MCF 10A (cell line): ENCODE data around the gene OR52J3. TPM values are rescaled to one million over a fixed set of nuclear protein-coding genes. Genes with fewer than 3 reads are reported as not detected.
"Not testable (repeated sequence)": the region's sequence is repeated elsewhere in the genome, so short reads cannot be mapped to it uniquely, and the experiment has no call there.

ENCODE experiments used
- BruUV-seq: library from RNA; stranded (reverse); fragments of 400-500 nt; replicated peaks from 2 replicates; lab custom pipeline; 2021; lab: Mats Ljungman, UMichigan
- CTCF ChIA-PET: fragments of 300-600 bp; sonication (Branson Sonifier 250); formaldehyde crosslinking; extraction: SDS; loops from one replicate; lab custom pipeline; 2021; ENCODE audit warnings: antibody characterized with exemption, inconsistent platforms; lab: Yijun Ruan, JAX
- POLR2A ChIA-PET: fragments of 300-600, 350-650 bp; sonication (Branson Sonifier 250); formaldehyde crosslinking; extraction: SDS; loops from one replicate; lab custom pipeline; 2020; ENCODE audit warnings: antibody characterized with exemption, inconsistent platforms; lab: Yijun Ruan, JAX
- DNase-seq: peaks from one replicate; pipeline ENCODE4 v3.0.0-alpha.2; 2018; ENCODE audit not compliant: unreplicated experiment
- H3K27ac Mint-ChIP-seq: one replicate; pipeline ENCODE4 v1.8.0; 2022; ENCODE audit warnings: mild to moderate bottlenecking, low read depth, mixed read lengths; ENCODE audit not compliant: unreplicated experiment
- H3K27me3 Mint-ChIP-seq: one replicate; pipeline ENCODE4 v1.8.0; 2022; ENCODE audit warnings: mixed read lengths; ENCODE audit not compliant: insufficient read depth, unreplicated experiment
- H3K36me3 Mint-ChIP-seq: one replicate; pipeline ENCODE4 v1.8.0; 2022; ENCODE audit warnings: mild to moderate bottlenecking, moderate library complexity, mixed read lengths; ENCODE audit not compliant: insufficient read depth, unreplicated experiment
- H3K4me1 Mint-ChIP-seq: one replicate; pipeline ENCODE4 v1.8.0; 2022; ENCODE audit warnings: mixed read lengths; ENCODE audit not compliant: insufficient read depth, unreplicated experiment
- H3K4me3 Mint-ChIP-seq: one replicate; pipeline ENCODE4 v1.8.0; 2022; ENCODE audit warnings: mild to moderate bottlenecking, moderate library complexity, mixed read lengths; ENCODE audit not compliant: unreplicated experiment
- H3K9me3 Mint-ChIP-seq: one replicate; pipeline ENCODE4 v1.8.0; 2022; ENCODE audit warnings: mixed read lengths; ENCODE audit not compliant: unreplicated experiment
- CTCF ChIP-seq: fragments of 200-600 bp; IDR thresholded peaks from one replicate; pipeline ENCODE4 v1.8.0; 2022; ENCODE audit warnings: antibody characterized with exemption, mild to moderate bottlenecking; ENCODE audit not compliant: unreplicated experiment
- intact Hi-C: fragments of 100-400 bp; cut with micrococcal nuclease; formaldehyde crosslinking; loops from 2 replicates; pipeline ENCODE4 v1.14.1; 2022
- total RNA-seq: library from RNA; stranded (reverse); gene quantifications from 2 replicates; pipeline ENCODE4 v1.2.3, GENCODE V29; 2022

Gene OR52J3
- total RNA-seq, 1 experiment from 2014 or later: not detected

GRCh38 chr11:5046754-5047330 lies 516 bp downstream of the OR52J3 start:
- CTCF ChIA-PET: no interaction called here
- POLR2A ChIA-PET: no interaction called here
- DNase-seq: no peak
- peaks cover 5% of the 10 kb centered on the region for H3K4me1 Mint-ChIP-seq
- no peaks in the 10 kb centered on the region for H3K36me3 Mint-ChIP-seq
- no peak overlapping the region for H3K4me3 Mint-ChIP-seq
- H3K27ac Mint-ChIP-seq: no peak overlapping the region
- intact Hi-C loops: no loop called here
- no peak for TF ChIP-seq CTCF
- no peaks in the 10 kb centered on the region for H3K9me3 Mint-ChIP-seq
- peaks cover 40% of the 10 kb centered on the region for H3K27me3 Mint-ChIP-seq
- BruUV-seq: no TSS peak

- H3K4me1 Mint-ChIP-seq, DNase-seq, intact Hi-C loops, H3K36me3 Mint-ChIP-seq, H3K4me3 Mint-ChIP-seq, BruUV-seq, CTCF ChIA-PET, H3K9me3 Mint-ChIP-seq, POLR2A ChIA-PET, H3K27ac Mint-ChIP-seq: not testable (repeated sequence)
- H3K27me3 Mint-ChIP-seq: peaks cover 54% of the 10 kb centered on the region
Observed at GRCh38 chr11:5058679-5059078, 12.4 kb downstream of the OR52J3 start.

GRCh38 chr11:5059391-5059790 lies 13.1 kb downstream of the OR52J3 start, which contains the start of gene OR52E2:
OR52E2 (minus strand) TSS chr11:5059627; CDS start chr11:5059627, 0 bp downstream.
- no TSS peak for BruUV-seq
- CTCF ChIA-PET: no interaction called here
- no peaks in the 10 kb centered on the region for H3K36me3 Mint-ChIP-seq
- no peak for TF ChIP-seq CTCF
- POLR2A ChIA-PET: no interaction called here
- no peak for DNase-seq
- H3K9me3 Mint-ChIP-seq: no peaks in the 10 kb centered on the region
- intact Hi-C loops: no loop called here
- H3K4me1 Mint-ChIP-seq: no peaks in the 10 kb centered on the region
- H3K27me3 Mint-ChIP-seq: peaks cover 61% of the 10 kb centered on the region
- H3K27ac Mint-ChIP-seq: no peak within 1 kb of the TSS
- no peak within 1 kb of the TSS for H3K4me3 Mint-ChIP-seq

GRCh38 chr11:5065027-5065426 lies 18.7 kb downstream of the OR52J3 start:
- DNase-seq: no peak
- BruUV-seq: no TSS peak
- ChIA-PET POLR2A (interaction anchor here (1.3 kb wide), 1 partner anchor 9 kb away, joined by 3 read pairs; no protein-coding TSS in a partner anchor), CTCF (no interaction called here)
- TF ChIP-seq CTCF: no peak
- intact Hi-C loops: no loop called here
- peaks cover 33% of the 10 kb centered on the region for H3K27me3 Mint-ChIP-seq
- H3K4me3 Mint-ChIP-seq: no peak overlapping the region
- H3K9me3 Mint-ChIP-seq: no peaks in the 10 kb centered on the region
- H3K4me1 Mint-ChIP-seq: no peaks in the 10 kb centered on the region
- H3K27ac Mint-ChIP-seq: no peak overlapping the region
- H3K36me3 Mint-ChIP-seq: no peaks in the 10 kb centered on the region

GRCh38 chr11:5069272-5069671 lies 22.9 kb downstream of the OR52J3 start, which contains the start of gene OR52E1:
OR52E1 (plus strand) TSS chr11:5069572.
- H3K4me1 Mint-ChIP-seq: no peaks in the 10 kb centered on the region
- intact Hi-C loops: no loop called here
- no peak within 1 kb of the TSS for H3K27ac Mint-ChIP-seq
- no TSS peak for BruUV-seq
- H3K9me3 Mint-ChIP-seq: no peaks in the 10 kb centered on the region
- no peak within 1 kb of the TSS for H3K4me3 Mint-ChIP-seq
- CTCF ChIA-PET: no interaction called here
- no peak for TF ChIP-seq CTCF
- no peak for DNase-seq
- POLR2A ChIA-PET: no interaction called here
- no peaks in the 10 kb centered on the region for H3K36me3 Mint-ChIP-seq
- peaks cover 27% of the 10 kb centered on the region for H3K27me3 Mint-ChIP-seq
